Naive B cell (primary cell): Measurements from ENCODE around the gene CNP. TPM values are rescaled to one million over a fixed set of nuclear protein-coding genes. Genes with fewer than 3 reads are reported as not detected.

Experiments used
- ATAC-seq, 2 donors: fragments of 150-1000 bp; cut with Tn5 transposase; 2 replicates each; pipeline ENCODE4 v1.10.0; 2021; ENCODE audit warnings: low read depth in 2 of 2, mild to moderate bottlenecking in 2 of 2, moderate library complexity in 2 of 2
- DNase-seq: peaks from one replicate; pipeline ENCODE4 v3.0.0; 2022
- H3K27ac Mint-ChIP-seq, 6 donors: one replicate each; pipeline ENCODE4 v1.8.0; 2020 to 2022; ENCODE audit warnings: mild to moderate bottlenecking in 6 of 6, mixed read lengths in 6 of 6, moderate library complexity in 5 of 6, inconsistent platforms in 2 of 6
- H3K27me3 Mint-ChIP-seq, 3 donors: one replicate each; pipeline ENCODE4 v1.8.0; 2021 to 2022; ENCODE audit warnings: mixed read lengths in 3 of 3, mild to moderate bottlenecking in 1 of 3
- H3K36me3 Mint-ChIP-seq, 2 donors: one replicate each; pipeline ENCODE4 v1.8.0; 2020 to 2022; ENCODE audit warnings: mixed read lengths in 2 of 2, inconsistent platforms in 1 of 2, mild to moderate bottlenecking in 1 of 2
- H3K4me1 Mint-ChIP-seq, 3 donors: one replicate each; pipeline ENCODE4 v1.8.0; 2020 to 2022; ENCODE audit warnings: mixed read lengths in 3 of 3, inconsistent platforms in 1 of 3, mild to moderate bottlenecking in 1 of 3, moderate library complexity in 1 of 3
- H3K4me3 Mint-ChIP-seq, 8 donors: one replicate each; pipeline ENCODE4 v1.8.0; 2020 to 2022; ENCODE audit warnings: mild to moderate bottlenecking in 8 of 8, mixed read lengths in 8 of 8, moderate library complexity in 8 of 8, inconsistent platforms in 2 of 8
- H3K9me3 Mint-ChIP-seq, 7 donors: one replicate each; pipeline ENCODE4 v1.8.0; 2020 to 2022; ENCODE audit warnings: mixed read lengths in 7 of 7, mild to moderate bottlenecking in 5 of 7, inconsistent platforms in 2 of 7, moderate library complexity in 1 of 7
- polyA plus RNA-seq, 6 donors: library from polyadenylated mRNA; unstranded; fragments of 300-500 nt; fragmentation: Illumina TruSeq; gene quantifications; one replicate each; pipeline ENCODE4 v1.2.3, GENCODE V29; 2021; ENCODE audit warnings: low read depth in 6 of 6

CNP gene
- polyA plus RNA-seq, 6 donors from 2014 or later: 27.5 to 42.4 (median 34.8) TPM

DNA sequence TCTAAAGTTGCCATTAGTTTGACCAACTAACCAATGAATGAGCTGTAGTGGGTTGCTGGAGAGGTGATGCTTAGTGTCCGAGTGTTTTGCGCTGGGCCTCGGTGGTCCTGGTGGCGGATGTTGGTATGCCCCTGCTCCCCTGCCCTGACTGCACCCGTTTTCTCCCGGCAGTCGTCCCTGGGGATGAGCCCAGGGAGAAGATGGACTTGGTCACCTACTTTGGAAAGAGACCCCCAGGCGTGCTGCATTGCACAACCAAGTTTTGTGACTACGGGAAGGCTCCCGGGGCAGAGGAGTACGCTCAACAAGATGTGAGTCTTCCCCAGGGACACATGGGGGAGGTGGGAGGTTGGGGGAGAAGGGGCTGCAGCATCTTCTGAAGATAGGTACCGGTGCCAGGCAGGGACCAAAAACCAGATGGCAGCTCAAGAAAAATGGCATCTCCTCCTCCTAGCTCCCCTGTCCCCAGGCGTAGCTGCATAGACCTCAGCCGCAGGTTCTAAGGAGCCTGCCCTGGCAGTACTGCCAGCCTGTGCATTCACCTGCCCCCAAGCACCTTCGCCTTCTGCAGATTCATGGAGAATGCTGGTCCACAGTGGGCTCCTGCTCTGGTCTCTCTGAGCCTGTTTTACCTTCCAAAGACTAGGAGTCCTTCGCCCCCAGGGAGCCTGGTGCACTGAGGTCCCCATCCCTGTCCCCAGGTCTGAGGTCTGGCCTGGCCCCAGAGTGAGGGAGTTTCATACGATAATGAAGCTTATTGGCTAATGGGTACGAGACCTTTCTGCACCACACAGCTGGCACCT is 5.3 kb downstream of the CNP start:
- DNase-seq: no peak
- H3K27me3 Mint-ChIP-seq: no peaks in the 10 kb centered on the region
- H3K4me1 Mint-ChIP-seq: peaks cover 21 to 66% (median 32%) of the 10 kb centered on the region in 3 donors
- H3K4me3 Mint-ChIP-seq: peak overlapping the region in 1 of 8 donors; percentile 4
- no peak for ATAC-seq
- H3K36me3 Mint-ChIP-seq: no peaks in the 10 kb centered on the region
- peak overlapping the region in 2 of 6 donors; percentile 41 to 78 for H3K27ac Mint-ChIP-seq
- H3K9me3 Mint-ChIP-seq: no peaks in the 10 kb centered on the region

DNA sequence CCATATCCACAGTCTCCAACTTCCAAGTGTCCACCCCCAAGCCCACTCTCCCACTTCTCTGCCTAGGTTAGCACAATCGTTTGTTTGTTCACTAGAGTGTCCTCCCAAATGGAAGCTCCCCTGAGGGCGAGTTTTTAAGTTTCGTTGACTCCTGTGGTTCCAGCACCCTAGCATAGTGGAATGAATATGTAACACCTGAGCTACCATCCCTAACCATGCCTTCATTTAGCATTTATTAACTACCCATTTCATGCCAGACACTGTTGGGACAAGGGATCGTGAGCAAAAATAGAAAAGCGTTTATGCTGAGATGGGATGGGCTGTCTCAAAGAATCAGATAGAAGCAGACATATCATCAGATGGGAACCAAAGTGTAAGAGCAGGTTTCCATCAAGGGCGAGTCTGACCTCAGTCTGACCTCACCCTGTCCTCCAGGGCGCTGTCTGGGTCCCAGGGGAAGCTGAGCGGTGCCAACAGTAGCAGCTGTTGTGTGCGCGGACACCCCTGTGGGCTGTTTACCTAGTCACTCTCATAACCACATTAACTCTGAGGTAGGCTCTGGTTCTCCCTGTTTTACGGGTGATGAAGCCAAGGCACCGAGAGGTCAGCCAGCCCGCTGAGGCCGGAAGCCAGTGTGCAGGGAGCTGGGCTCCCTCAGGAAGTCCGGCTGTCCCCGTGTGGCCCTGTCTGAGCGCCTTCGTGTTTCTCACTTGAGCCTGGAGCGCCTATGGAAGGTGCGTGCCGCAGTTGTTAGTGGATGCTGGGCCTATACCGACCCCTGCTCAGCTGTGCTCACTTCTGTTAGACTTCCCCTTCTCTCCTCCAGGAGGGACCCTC is 6.2 kb downstream of the CNP start:
- H3K4me3 Mint-ChIP-seq: peak overlapping the region in 1 of 8 donors; percentile 4
- H3K27me3 Mint-ChIP-seq: no peaks in the 10 kb centered on the region
- no peaks in the 10 kb centered on the region for H3K36me3 Mint-ChIP-seq
- H3K9me3 Mint-ChIP-seq: no peaks in the 10 kb centered on the region
- peak; percentile 66 to 88 for ATAC-seq
- H3K4me1 Mint-ChIP-seq: peaks cover 21 to 59% (median 27%) of the 10 kb centered on the region in 3 donors
- no peak for DNase-seq
- H3K27ac Mint-ChIP-seq: peak overlapping the region; percentile 26 to 78 (median 49)

DNA sequence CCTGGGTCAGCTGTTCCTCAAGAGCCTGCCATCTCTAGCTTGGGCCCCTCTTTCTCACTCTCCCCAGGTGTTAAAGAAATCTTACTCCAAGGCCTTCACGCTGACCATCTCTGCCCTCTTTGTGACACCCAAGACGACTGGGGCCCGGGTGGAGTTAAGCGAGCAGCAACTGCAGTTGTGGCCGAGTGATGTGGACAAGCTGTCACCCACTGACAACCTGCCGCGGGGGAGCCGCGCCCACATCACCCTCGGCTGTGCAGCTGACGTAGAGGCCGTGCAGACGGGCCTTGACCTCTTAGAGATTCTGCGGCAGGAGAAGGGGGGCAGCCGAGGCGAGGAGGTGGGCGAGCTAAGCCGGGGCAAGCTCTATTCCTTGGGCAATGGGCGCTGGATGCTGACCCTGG is 6.8 kb downstream of the CNP start:
- Mint-ChIP-seq H3K4me3 (no peak overlapping the region), H3K27me3 (no peaks in the 10 kb centered on the region), H3K4me1 (peaks cover 17 to 55% (median 21%) of the 10 kb centered on the region in 3 donors), H3K36me3 (no peaks in the 10 kb centered on the region), H3K27ac (peak overlapping the region in 4 of 6 donors; percentile 49 to 78 (median 60)), H3K9me3 (no peaks in the 10 kb centered on the region)
- DNase-seq (no peak), ATAC-seq (no peak)

DNA sequence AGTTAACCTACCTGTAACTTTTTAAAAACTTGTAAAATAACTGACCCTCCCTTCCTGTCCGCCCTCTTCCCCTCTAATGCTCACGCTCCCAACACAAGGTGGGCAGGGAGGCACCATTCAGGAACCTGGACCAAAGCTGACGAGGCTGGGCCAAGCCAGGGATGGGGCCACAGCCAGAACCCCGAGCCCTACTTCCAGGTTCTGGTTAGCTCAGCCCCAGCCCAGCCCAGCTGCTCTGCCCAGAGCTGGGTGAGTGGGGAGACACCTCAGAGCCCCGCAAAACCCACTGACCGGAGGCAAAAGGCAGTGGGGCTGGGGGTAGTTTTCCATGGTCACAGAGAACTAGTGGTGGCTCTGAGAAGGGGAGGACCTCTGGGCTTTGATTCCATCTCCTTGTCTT is 7.4 kb downstream of the CNP start:
- no peaks in the 10 kb centered on the region for H3K9me3 Mint-ChIP-seq
- peak overlapping the region in 3 of 6 donors; percentile 37 to 76 (median 67) for H3K27ac Mint-ChIP-seq
- H3K27me3 Mint-ChIP-seq: no peaks in the 10 kb centered on the region
- no peak for ATAC-seq
- no peak for DNase-seq
- no peaks in the 10 kb centered on the region for H3K36me3 Mint-ChIP-seq
- no peak overlapping the region for H3K4me3 Mint-ChIP-seq
- H3K4me1 Mint-ChIP-seq: peaks cover 17 to 51% (median 21%) of the 10 kb centered on the region in 3 donors

DNA sequence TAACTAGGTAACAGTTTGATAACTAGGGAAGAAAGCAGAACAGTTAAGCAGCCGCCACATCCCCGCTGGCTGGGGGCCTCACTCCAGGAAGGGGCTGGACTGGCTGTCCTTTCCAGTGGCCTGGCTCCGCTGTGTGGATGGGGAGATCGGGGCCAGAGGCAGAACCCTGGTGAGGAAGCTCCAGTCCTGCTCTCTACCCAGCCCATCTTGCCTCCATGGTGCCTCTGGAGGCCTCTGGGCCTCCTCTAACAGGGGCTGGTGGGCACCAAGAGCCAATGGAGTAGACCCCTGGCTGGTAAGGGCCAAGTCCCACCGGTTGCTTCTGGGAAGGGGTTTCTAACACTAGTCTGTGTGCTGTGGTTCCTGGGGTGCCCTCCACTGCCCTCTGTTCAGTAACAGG is 8.1 kb downstream of the CNP start:
- DNase-seq (no peak), ATAC-seq (no peak)
- Mint-ChIP-seq H3K27me3 (no peaks in the 10 kb centered on the region), H3K4me3 (no peak overlapping the region), H3K36me3 (no peaks in the 10 kb centered on the region), H3K4me1 (peaks cover 17 to 44% (median 21%) of the 10 kb centered on the region in 3 donors), H3K9me3 (no peaks in the 10 kb centered on the region), H3K27ac (peak overlapping the region in 2 of 6 donors; percentile 37 to 67)

DNA sequence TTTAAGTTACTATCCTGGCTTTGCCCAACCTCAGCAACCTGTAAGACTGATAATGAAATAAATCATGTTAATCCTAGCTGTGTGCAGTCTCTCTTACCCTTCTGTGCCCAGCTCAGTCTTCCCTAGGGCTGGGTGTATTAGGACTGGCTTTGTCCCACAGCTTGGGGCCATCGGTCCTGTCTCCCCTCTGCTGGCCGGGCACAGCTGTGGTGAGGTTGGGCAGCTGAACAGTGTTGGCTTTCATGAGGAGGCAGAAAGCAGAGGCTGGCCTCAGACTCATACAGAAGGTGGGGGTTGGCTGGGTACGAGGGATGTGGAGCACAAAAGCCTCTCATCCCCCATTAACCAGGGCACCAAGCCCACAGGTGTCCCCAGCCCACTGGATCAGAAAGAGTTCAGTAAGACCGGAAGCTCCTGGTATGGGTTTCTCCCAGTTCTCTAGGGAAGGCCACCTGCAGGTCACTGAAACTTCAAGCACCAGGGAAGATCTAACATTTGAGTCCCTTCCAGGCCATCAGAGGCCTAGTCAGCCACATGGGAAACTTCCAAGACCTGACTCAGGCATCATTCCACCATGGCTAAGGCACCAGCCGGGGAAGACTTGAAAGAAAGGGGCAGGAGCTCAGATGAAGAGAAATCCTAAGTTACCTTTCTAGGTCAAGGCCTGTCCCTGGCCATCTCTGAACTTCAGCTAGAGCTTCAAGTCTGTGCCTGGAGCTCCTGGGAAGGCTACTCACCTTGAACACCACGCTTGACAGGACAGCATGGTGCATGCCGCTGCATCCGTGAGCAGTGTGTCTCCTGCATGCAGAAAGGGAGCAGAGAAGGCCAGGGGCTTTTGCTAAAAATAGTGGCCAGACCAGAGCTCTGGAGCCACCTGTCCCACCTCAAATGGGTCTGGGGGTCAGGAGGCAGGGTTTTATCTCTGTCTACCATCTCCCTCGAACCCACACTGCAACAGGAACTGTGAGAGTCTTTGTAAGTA is 8.8 kb downstream of the CNP start:
- no peak overlapping the region for H3K4me3 Mint-ChIP-seq
- H3K4me1 Mint-ChIP-seq: peaks cover 17 to 40% (median 21%) of the 10 kb centered on the region in 3 donors
- H3K9me3 Mint-ChIP-seq: no peaks in the 10 kb centered on the region
- H3K36me3 Mint-ChIP-seq: no peaks in the 10 kb centered on the region
- DNase-seq (no peak), ATAC-seq (no peak)
- H3K27me3 Mint-ChIP-seq: no peaks in the 10 kb centered on the region
- H3K27ac Mint-ChIP-seq: peak overlapping the region in 2 of 6 donors; percentile 67 to 81

DNA sequence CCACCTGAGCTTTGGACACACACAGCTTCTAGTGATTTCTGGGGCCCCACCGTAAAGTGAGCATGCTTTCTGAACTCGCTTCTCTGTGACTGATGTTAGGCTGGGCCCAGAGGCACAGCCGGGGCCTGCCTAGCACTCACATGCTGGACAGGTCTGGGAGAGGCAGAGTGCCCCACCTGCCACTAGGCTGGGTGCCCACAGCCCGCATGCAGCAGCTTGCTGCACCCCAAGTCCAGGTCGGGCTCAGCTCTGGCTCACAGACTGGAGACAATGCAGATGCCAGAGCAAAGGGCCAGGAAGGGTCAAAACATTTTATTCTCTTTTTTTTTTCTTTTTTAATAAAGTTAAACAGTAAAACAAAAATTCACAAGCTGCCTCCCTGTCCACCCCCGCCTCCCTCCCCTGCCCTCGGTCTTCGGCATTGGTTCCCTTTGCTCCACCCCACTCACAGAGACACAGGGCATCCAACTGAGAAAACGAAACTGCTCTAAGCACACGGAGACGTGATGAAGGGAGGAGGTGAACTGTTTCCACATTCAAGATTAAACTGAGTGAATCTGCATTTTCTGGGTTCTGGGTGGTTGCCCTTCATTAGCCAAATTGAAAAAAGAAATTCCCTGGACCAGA is 9.7 kb downstream of the CNP start:
- peak in 1 of 2 donors; percentile 38 for ATAC-seq
- Mint-ChIP-seq H3K36me3 (peaks cover 0 to under 1% of the 10 kb centered on the region in 2 donors), H3K4me3 (no peak overlapping the region), H3K27me3 (no peaks in the 10 kb centered on the region), H3K4me1 (peaks cover 13 to 32% (median 15%) of the 10 kb centered on the region in 3 donors), H3K27ac (peak overlapping the region in 1 of 6 donors; percentile 33), H3K9me3 (no peaks in the 10 kb centered on the region)
- DNase-seq: no peak

DNA sequence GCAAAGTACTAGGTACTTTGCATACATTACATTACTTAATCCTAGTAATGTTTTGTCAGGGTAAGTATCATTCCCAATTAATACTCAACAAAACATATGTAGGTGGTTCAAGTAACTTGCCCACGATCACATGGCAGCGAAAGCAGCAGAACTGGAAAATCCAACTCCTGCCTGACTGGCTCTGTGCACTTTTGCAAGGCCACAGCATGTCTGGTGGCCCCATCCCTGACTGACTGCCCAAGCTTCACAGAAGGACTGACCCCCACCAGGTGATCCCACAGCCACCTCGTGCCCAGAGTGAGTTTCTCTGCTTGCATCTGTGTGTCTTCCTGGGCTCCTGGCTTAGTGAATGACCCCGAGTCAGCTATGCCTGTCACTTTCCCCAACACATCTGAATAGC is 11.4 kb downstream of the CNP start:
- ATAC-seq: no peak
- Mint-ChIP-seq H3K27ac (peak overlapping the region in 1 of 6 donors; percentile 52), H3K4me1 (peaks cover 5 to 19% (median 5%) of the 10 kb centered on the region in 3 donors), H3K9me3 (no peaks in the 10 kb centered on the region), H3K36me3 (peaks cover 10 to 11% of the 10 kb centered on the region in 2 donors), H3K4me3 (peak overlapping the region in 1 of 8 donors; percentile 40), H3K27me3 (no peaks in the 10 kb centered on the region)
- DNase-seq: no peak

DNA sequence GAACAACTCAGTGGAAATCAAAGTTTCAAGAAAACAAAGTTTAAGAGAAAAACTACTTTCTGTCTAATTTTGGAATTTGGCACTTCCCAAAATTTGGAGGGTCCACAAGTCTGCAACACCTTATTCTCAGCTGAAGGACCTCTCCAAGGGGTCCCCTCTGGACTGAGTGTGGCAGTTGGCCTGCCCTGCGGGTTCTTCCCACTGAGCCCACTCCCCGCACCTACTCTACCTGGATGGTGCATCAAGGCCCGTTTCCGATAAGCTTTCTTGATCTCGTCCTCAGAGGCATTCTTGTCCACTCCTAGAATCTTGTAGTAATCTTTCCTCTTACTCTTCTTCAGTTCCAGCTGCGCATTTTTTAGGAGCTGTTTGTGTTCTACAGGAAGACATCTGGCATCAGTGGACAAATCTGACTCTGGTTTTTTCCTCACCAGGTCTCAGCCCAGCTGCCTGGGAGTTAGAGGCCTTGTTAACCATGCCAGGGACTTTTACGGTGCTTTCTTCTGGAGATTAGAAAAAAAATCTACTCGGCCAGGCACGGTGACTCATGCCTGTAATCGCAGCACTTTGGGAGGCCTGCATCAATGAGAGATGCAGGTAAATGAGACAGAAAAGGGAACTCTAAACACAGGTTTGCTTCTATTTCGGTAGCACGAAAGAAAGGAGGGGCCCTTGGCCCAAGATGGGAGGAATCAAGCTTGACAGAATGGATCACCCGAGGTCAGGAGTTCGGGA is 15.6 kb downstream of the CNP start:
- peaks cover 0 to 7% (median 2%) of the 10 kb centered on the region in 3 donors for H3K4me1 Mint-ChIP-seq
- H3K9me3 Mint-ChIP-seq: no peaks in the 10 kb centered on the region
- peak overlapping the region in 1 of 8 donors; percentile 52 for H3K4me3 Mint-ChIP-seq
- peak overlapping the region in 5 of 6 donors; percentile 24 to 78 (median 72) for H3K27ac Mint-ChIP-seq
- DNase-seq: no peak
- ATAC-seq: no peak
- no peaks in the 10 kb centered on the region for H3K27me3 Mint-ChIP-seq
- H3K36me3 Mint-ChIP-seq: peaks cover 15 to 19% of the 10 kb centered on the region in 2 donors

DNA sequence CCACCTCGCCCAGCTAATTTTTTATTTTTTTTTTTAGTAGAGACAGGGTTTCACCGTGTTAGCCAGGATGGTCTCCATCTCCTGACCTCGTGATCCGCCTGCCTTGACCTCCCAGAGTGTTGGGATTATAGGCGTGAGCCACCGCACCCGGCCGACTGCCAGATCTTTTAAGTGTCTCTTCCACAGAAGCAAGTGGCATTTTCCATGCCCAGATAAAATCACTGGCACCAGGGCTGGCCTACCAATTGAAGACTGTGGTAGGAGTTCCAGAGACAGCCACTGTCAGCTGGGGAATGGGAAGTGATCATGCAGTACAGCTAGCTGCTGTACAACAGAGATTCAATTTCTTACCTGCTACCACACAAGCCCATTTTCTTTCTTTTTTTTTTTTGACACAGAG is 17.9 kb downstream of the CNP start:
- Mint-ChIP-seq H3K36me3 (peaks cover 26 to 28% of the 10 kb centered on the region in 2 donors), H3K4me1 (peaks cover 0 to 12% (median 0%) of the 10 kb centered on the region in 3 donors), H3K9me3 (no peaks in the 10 kb centered on the region), H3K4me3 (no peak overlapping the region), H3K27ac (peak overlapping the region in 2 of 6 donors; percentile 26 to 29), H3K27me3 (no peaks in the 10 kb centered on the region)
- ATAC-seq: no peak
- no peak for DNase-seq

DNA sequence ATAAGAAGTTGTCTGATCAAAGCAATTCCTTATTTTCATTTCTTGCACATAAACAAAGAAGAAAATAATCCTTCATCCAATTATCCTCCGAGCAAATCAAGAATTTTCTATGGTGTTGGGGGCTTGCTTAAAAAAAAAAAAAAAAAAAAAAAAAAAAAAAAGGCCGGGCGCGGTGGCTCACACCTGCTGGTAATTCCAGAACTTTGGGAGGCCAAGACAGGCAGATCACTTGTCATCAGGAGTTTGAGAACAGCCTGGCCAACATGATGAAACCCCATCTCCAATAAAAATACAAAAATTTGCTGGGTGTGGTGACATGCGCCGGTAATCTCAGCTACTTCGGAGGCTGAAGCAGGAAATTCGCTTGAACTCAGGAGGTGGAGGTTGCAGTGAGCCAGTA is 19.3 kb downstream of the CNP start:
- DNase-seq: no peak
- Mint-ChIP-seq H3K27ac (no peak overlapping the region), H3K4me3 (no peak overlapping the region), H3K27me3 (no peaks in the 10 kb centered on the region), H3K36me3 (peaks cover 26 to 28% of the 10 kb centered on the region in 2 donors), H3K4me1 (peaks cover 0 to 12% (median 0%) of the 10 kb centered on the region in 3 donors), H3K9me3 (no peaks in the 10 kb centered on the region)
- no peak for ATAC-seq

DNA sequence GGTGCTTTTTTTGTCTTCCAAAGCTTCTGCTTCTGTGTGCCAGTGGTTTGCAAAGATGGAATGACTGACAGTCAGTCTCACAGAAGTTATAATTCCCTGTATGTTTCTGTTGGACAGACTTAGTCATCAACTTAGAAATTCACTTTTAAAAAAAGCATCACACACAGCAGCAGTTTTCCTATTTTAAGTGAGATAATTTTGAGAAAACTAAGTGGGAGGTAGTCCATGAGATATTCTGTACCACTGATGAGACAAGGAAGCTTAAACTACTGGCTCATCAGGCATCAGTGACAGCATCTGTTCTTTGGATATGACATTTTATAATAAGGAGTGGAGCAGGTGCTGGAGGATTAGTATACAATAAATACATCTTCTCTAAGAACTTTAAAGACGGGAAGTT is 20.0 kb downstream of the CNP start:
- ATAC-seq (no peak), DNase-seq (no peak)
- H3K27me3 Mint-ChIP-seq: no peaks in the 10 kb centered on the region
- H3K4me1 Mint-ChIP-seq: peaks cover 0 to 12% (median 0%) of the 10 kb centered on the region in 3 donors
- no peaks in the 10 kb centered on the region for H3K9me3 Mint-ChIP-seq
- H3K27ac Mint-ChIP-seq: peak overlapping the region in 1 of 6 donors; percentile 94
- H3K4me3 Mint-ChIP-seq: no peak overlapping the region
- peaks cover 22 to 25% of the 10 kb centered on the region in 2 donors for H3K36me3 Mint-ChIP-seq
